HG03139 (cell line): ENCODE data around the gene USF2.
"Not testable (repeated sequence)": the region's sequence is repeated elsewhere in the genome, so short reads cannot be mapped to it uniquely, and the experiment has no call there.

Source experiments
- ATAC-seq: cut with Tn5 transposase; IDR thresholded peaks from one replicate; pipeline ENCODE4 v1.9.1; 2021; ENCODE audit not compliant: unreplicated experiment

USF2 gene

GRCh38 chr19:35268536-35269437 is at the start of gene USF2:
USF2 (plus strand) TSS chr19:35268962; CDS start chr19:35269102, 140 bp downstream.
- peak; percentile 19 for ATAC-seq

- no peak for ATAC-seq
Observed at GRCh38 chr19:35219008-35219407, 49.8 kb upstream of the USF2 start.

GRCh38 chr19:35220315-35220921 is 48.3 kb upstream of the USF2 start:
- ATAC-seq = no peak

- not testable (repeated sequence) for ATAC-seq
Observed at GRCh38 chr19:35220973-35221590, 47.7 kb upstream of the USF2 start.

- no peak for ATAC-seq
Observed at GRCh38 chr19:35222373-35223015, 46.3 kb upstream of the USF2 start.

GRCh38 chr19:35223084-35223790 is 45.5 kb upstream of the USF2 start:
- ATAC-seq = no peak

- ATAC-seq = no peak
Observed at GRCh38 chr19:35223862-35224505, 44.8 kb upstream of the USF2 start.

GRCh38 chr19:35224681-35225571 is 43.8 kb upstream of the USF2 start:
- no peak for ATAC-seq

GRCh38 chr19:35225951-35226350 is 42.8 kb upstream of the USF2 start:
- no peak for ATAC-seq

GRCh38 chr19:35226748-35227147 is 42.0 kb upstream of the USF2 start:
- no peak for ATAC-seq

- ATAC-seq = no peak
Observed at GRCh38 chr19:35228177-35228930, 40.4 kb upstream of the USF2 start, which contains the start of gene FAM187B. FAM187B (minus strand) TSS chr19:35228739; CDS start chr19:35228680, 59 bp downstream.

- no peak for ATAC-seq
Observed at GRCh38 chr19:35229601-35230000, 39.2 kb upstream of the USF2 start.

- no peak for ATAC-seq
Observed at GRCh38 chr19:35231956-35232645, 36.7 kb upstream of the USF2 start.

GRCh38 chr19:35232912-35233311 is 35.9 kb upstream of the USF2 start:
- ATAC-seq = no peak

- no peak for ATAC-seq
Observed at GRCh38 chr19:35236638-35237400, 31.9 kb upstream of the USF2 start.

GRCh38 chr19:35239597-35239996 is 29.2 kb upstream of the USF2 start:
- not testable (repeated sequence) for ATAC-seq

- no peak for ATAC-seq
Observed at GRCh38 chr19:35240327-35240726, 28.4 kb upstream of the USF2 start.
